ENCODE measurements around the gene MACROH2A1. TPM values are rescaled to one million over a fixed set of nuclear protein-coding genes. Genes with fewer than 3 reads are reported as not detected.

The MACROH2A1 gene
- total and polyA plus RNA-seq, 2 experiments from 2014 or later: 115 to 125 TPM

DNA sequence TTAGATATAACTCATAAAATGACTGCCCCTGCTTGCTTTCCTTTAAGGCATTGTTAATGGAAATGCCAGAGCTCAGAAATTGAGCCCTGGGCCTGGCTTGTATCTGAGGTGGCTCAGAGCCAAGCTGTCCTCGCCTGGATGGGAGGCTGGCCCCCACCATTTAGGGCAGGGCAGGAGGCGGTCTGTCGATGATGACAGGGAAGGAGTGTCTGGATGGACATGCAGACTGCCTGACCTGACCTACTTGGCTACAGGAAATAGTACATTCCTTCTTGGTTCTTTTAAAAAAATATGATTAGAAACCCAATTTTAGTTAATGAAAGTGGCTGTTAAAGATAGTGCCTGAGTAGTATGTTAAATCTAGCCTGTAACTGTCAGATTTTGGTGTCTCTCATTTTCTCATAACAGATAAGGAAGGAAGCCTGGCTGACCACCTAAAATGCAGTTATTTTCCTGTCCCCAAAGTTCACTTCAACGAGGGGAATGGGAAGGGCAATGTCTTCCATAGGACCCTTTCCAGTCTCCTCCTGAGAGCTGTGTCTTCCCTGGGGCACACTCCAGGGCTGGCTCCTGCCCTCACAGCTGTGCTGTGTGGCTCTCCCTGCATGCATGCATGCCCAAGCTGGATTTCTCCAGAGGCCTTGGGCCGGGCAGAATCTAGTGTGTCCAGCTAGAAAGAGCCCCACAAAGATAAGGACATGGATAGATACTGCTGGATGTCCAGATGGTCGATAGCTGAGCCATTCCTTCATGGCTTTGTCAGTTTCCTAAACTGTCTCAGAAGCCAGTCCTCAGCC lies 42.3 kb downstream of the MACROH2A1 start:
- H3K79me2 ChIP-seq (ENCODE audit: insufficient read depth): peaks cover 26% of the 10 kb centered on the region
- no peak overlapping the region for H2AFZ ChIP-seq
- H3K27me3 ChIP-seq (replicated peaks; ENCODE audit: insufficient read depth): no peaks in the 10 kb centered on the region
- peaks cover 55% of the 10 kb centered on the region for H3K4me1 ChIP-seq (ENCODE audit: insufficient read depth)
- no peak overlapping the region for H3K4me3 ChIP-seq
- no peaks in the 10 kb centered on the region for H3K9me3 ChIP-seq (ENCODE audit: low read depth)
- peak overlapping the region; percentile 78 for H3K27ac ChIP-seq
- WGBS, 2 experiments (ENCODE audit: low coverage in 1 of 2, low lambda C conversion rate in 2 of 2, missing lambda C conversion rate in 2 of 2): 21% methylated on average over 6 of the region's 6 CpGs
- peaks cover 7% of the 10 kb centered on the region; the same call in 1 of the 2 replicates for H3K36me3 ChIP-seq (ENCODE audit: low read depth)
- TF ChIP-seq EZH2 (IDR thresholded peaks at IDR 0.05; ENCODE audit: insufficient read depth, poor library complexity, severe bottlenecking): no peak
- no peak for TF ChIP-seq EZH2phosphoT487 (IDR thresholded peaks at IDR 0.05; ENCODE audit: insufficient read depth, low read depth)
- peak; percentile 84 for DNase-seq
- peaks cover 70% of the 10 kb centered on the region for H3F3A ChIP-seq (ENCODE audit: insufficient read depth)
- H3K9me2 ChIP-seq (ENCODE audit: insufficient read depth): no peaks in the 10 kb centered on the region
- H3K9ac ChIP-seq: no peak overlapping the region
- in situ Hi-C loops (cut with MboI): no loop called here
- no peaks in the 10 kb centered on the region; the same call in 1 of the 2 replicates for H4K20me1 ChIP-seq (ENCODE audit: insufficient read depth)
- H3K4me2 ChIP-seq (ENCODE audit: unreplicated experiment): peak overlapping the region; percentile 59

DNA sequence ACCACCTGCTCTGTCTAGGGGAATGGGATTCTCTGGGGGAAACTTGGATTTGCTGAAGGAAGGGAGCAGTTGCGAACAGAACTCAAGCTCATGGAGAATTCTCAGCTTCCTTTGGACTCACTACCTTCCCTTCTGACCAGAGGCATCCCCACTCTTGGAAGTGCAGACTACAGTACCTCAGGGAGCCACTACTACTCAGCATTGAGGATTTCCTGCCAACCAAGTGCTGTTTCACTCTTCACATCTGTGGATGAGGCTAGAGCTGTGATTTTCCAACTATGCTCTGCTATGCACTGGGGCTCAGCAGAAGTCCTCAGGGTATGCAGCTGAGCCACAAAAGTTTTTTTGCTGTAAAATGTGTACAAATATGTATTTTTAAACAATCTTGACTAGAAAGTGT lies 43.9 kb downstream of the MACROH2A1 start:
- in situ Hi-C loops (cut with MboI): no loop called here
- peak; percentile 67 for DNase-seq
- peaks cover 55% of the 10 kb centered on the region for H3K4me1 ChIP-seq (ENCODE audit: insufficient read depth)

DNA sequence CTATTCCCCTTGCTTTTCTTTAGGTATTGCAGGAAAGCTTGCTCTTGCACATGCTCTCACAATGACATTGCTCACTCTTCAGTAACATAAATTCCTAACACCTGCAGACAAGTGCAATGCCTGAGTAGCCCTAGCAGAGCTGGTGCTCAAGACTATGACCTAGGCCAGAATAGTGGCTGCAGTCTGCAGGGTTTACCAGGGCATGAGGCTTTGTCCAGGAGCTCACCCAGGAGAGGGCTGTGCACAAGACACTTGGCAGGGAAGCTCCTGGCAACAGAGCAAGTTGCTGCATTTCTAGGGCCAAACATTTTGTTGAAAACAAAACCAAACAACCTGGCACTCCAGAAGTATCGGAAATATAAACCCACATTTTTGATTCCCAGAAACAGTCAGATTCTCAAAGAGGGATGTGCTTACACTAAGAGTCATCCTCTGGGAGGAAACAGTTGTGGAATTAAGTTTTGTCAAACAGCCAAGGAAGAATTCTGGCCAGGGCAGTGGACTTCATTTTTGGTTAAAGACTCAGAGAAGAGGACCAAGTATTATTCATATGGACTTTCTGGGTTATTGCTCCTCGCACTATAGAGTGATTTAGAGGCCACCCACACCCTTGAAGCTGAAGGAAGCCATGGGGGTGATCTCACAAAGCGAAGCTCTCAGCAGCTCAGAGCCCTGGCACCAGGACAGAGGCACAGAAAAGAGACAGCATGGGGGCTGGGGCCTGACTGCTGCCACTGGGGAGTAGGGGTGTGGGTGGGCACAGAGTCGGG lies 44.9 kb downstream of the MACROH2A1 start:
- Histone ChIP-seq H3K9ac (peak overlapping the region; percentile 41), H3K79me2 (ENCODE audit: insufficient read depth) (peaks cover 37% of the 10 kb centered on the region), H3K4me1 (ENCODE audit: insufficient read depth) (peaks cover 58% of the 10 kb centered on the region), H3K9me3 (ENCODE audit: low read depth) (no peaks in the 10 kb centered on the region), H3K9me2 (ENCODE audit: insufficient read depth) (no peaks in the 10 kb centered on the region), H3K36me3 (ENCODE audit: low read depth) (peaks cover 10% of the 10 kb centered on the region; the same call in 1 of the 2 replicates), H3K27me3 (replicated peaks; ENCODE audit: insufficient read depth) (no peaks in the 10 kb centered on the region), H4K20me1 (ENCODE audit: insufficient read depth) (no peaks in the 10 kb centered on the region; the same call in 1 of the 2 replicates), H2AFZ (no peak overlapping the region), H3K4me2 (ENCODE audit: unreplicated experiment) (peak overlapping the region; percentile 81), H3F3A (ENCODE audit: insufficient read depth) (peaks cover 72% of the 10 kb centered on the region), H3K4me3 (peak overlapping the region; percentile 48), H3K27ac (peak overlapping the region; percentile 78)
- in situ Hi-C loops (cut with MboI): no loop called here
- no peak for TF ChIP-seq EZH2 (IDR thresholded peaks at IDR 0.05; ENCODE audit: insufficient read depth, poor library complexity, severe bottlenecking)
- no peak for TF ChIP-seq EZH2phosphoT487 (IDR thresholded peaks at IDR 0.05; ENCODE audit: insufficient read depth, low read depth)
- DNase-seq: peak; percentile 95
- WGBS, 2 experiments (ENCODE audit: low coverage in 1 of 2, low lambda C conversion rate in 2 of 2, missing lambda C conversion rate in 2 of 2): 0 to 10% methylated on average over 4 of the region's 4 CpGs

More for the DNA sequence above, 43.9 kb downstream of the MACROH2A1 start:
- Histone ChIP-seq H2AFZ (no peak overlapping the region), H3K79me2 (ENCODE audit: insufficient read depth) (peaks cover 28% of the 10 kb centered on the region), H3K9ac (peak overlapping the region; percentile 35), H3K9me2 (ENCODE audit: insufficient read depth) (no peaks in the 10 kb centered on the region), H3K4me2 (ENCODE audit: unreplicated experiment) (peak overlapping the region; percentile 62), H3K27ac (peak overlapping the region; percentile 78), H4K20me1 (ENCODE audit: insufficient read depth) (no peaks in the 10 kb centered on the region; the same call in 1 of the 2 replicates), H3F3A (ENCODE audit: insufficient read depth) (peaks cover 72% of the 10 kb centered on the region), H3K4me3 (peak overlapping the region; percentile 30; the same call in 1 of the 2 replicates), H3K27me3 (replicated peaks; ENCODE audit: insufficient read depth) (no peaks in the 10 kb centered on the region), H3K36me3 (ENCODE audit: low read depth) (peaks cover 10% of the 10 kb centered on the region; the same call in 1 of the 2 replicates), H3K9me3 (ENCODE audit: low read depth) (no peaks in the 10 kb centered on the region)
- WGBS, 2 experiments (ENCODE audit: low coverage in 1 of 2, low lambda C conversion rate in 2 of 2, missing lambda C conversion rate in 2 of 2): 45 to 53% methylated on average over 1 of the region's 1 CpG
- TF ChIP-seq EZH2 (IDR thresholded peaks at IDR 0.05; ENCODE audit: insufficient read depth, poor library complexity, severe bottlenecking) (no peak), EZH2phosphoT487 (IDR thresholded peaks at IDR 0.05; ENCODE audit: insufficient read depth, low read depth) (no peak)

DNA sequence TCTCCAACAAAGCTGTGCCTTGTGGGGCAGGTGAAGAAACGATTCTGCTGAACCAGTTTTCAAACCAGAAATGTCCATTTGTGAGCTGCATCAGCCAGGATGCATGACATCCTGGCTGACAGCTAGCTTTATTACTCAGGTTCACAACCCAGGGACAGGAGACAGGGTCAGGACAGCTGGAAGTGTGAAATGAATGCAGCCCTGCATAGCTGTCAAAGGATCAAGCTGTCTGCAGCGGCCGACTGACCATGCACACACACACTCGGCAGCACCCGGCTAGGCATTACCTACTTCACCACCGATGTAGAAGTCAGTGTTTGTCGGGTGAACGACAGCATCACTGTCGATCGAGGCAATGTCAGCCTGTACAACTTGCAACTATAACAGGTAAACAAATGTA lies 48.5 kb downstream of the MACROH2A1 start:
- H3K36me3 ChIP-seq (ENCODE audit: low read depth): peaks cover 12% of the 10 kb centered on the region
- WGBS, 2 experiments (ENCODE audit: low coverage in 1 of 2, low lambda C conversion rate in 2 of 2, missing lambda C conversion rate in 2 of 2): 95 to 100% methylated on average over 10 of the region's 10 CpGs
- H3K9me2 ChIP-seq (ENCODE audit: insufficient read depth): no peaks in the 10 kb centered on the region
- peaks cover 42% of the 10 kb centered on the region for H3F3A ChIP-seq (ENCODE audit: insufficient read depth)
- peaks cover 51% of the 10 kb centered on the region for H3K79me2 ChIP-seq (ENCODE audit: insufficient read depth)
- H3K9me3 ChIP-seq (ENCODE audit: low read depth): no peaks in the 10 kb centered on the region
- TF ChIP-seq EZH2 (IDR thresholded peaks at IDR 0.05; ENCODE audit: insufficient read depth, poor library complexity, severe bottlenecking) (no peak), EZH2phosphoT487 (IDR thresholded peaks at IDR 0.05; ENCODE audit: insufficient read depth, low read depth) (no peak)
- H3K4me3 ChIP-seq: no peak overlapping the region
- in situ Hi-C loops (cut with MboI): no loop called here
- H2AFZ ChIP-seq: no peak overlapping the region
- H3K4me1 ChIP-seq (ENCODE audit: insufficient read depth): peaks cover 38% of the 10 kb centered on the region
- H3K27me3 ChIP-seq (replicated peaks; ENCODE audit: insufficient read depth): no peaks in the 10 kb centered on the region
- no peak overlapping the region for H3K9ac ChIP-seq
- no peak overlapping the region for H3K27ac ChIP-seq
- no peak overlapping the region for H3K4me2 ChIP-seq (ENCODE audit: unreplicated experiment)
- DNase-seq: no peak
- no peaks in the 10 kb centered on the region; the same call in 1 of the 2 replicates for H4K20me1 ChIP-seq (ENCODE audit: insufficient read depth)
